HG03175 (cell line): ENCODE measurements around the gene RAD9A.

Experiments used
- ATAC-seq: cut with Tn5 transposase; IDR thresholded peaks from one replicate; pipeline ENCODE4 v1.9.1; 2021; ENCODE audit warnings: mild to moderate bottlenecking, moderate library complexity; ENCODE audit not compliant: unreplicated experiment

Gene RAD9A

GRCh38 chr11:67407688-67408163 is 15.9 kb downstream of the RAD9A start:
- ATAC-seq: no peak

- ATAC-seq: no peak
These were observed 16.8 kb downstream of the RAD9A start for GRCh38 chr11:67408437-67409200.

GRCh38 chr11:67409261-67409666 is 17.5 kb downstream of the RAD9A start:
- ATAC-seq: peak; percentile 56

- no peak for ATAC-seq
These were observed 18.1 kb downstream of the RAD9A start for GRCh38 chr11:67409781-67410368.

- no peak for ATAC-seq
These were observed 18.6 kb downstream of the RAD9A start for GRCh38 chr11:67410369-67410831.

- ATAC-seq: no peak
These were observed 19.4 kb downstream of the RAD9A start for GRCh38 chr11:67410984-67411784.

- ATAC-seq: no peak
These were observed 20.0 kb downstream of the RAD9A start for GRCh38 chr11:67411785-67412152.

GRCh38 chr11:67412495-67413179 is 20.9 kb downstream of the RAD9A start:
- ATAC-seq: no peak

GRCh38 chr11:67413266-67413849 is 21.6 kb downstream of the RAD9A start:
- no peak for ATAC-seq

- no peak for ATAC-seq
These were observed 23.9 kb downstream of the RAD9A start, which contains the start of gene CARNS1 for GRCh38 chr11:67415501-67416304. Gene CARNS1, plus strand, starts transcription at chr11:67415678. Its CDS starts 522 bp downstream, at chr11:67416200.

GRCh38 chr11:67416416-67417335 is 24.9 kb downstream of the RAD9A start:
- ATAC-seq: no peak

GRCh38 chr11:67417425-67417824 is 25.6 kb downstream of the RAD9A start:
- no peak for ATAC-seq

- no peak for ATAC-seq
These were observed 26.9 kb downstream of the RAD9A start for GRCh38 chr11:67418476-67419281.

GRCh38 chr11:67419325-67420049 is 27.7 kb downstream of the RAD9A start:
- no peak for ATAC-seq

- no peak for ATAC-seq
These were observed 28.4 kb downstream of the RAD9A start for GRCh38 chr11:67420147-67420645.

- peak; percentile 86 for ATAC-seq
These were observed 29.1 kb downstream of the RAD9A start for GRCh38 chr11:67420646-67421429.
